CD4-positive, alpha-beta T cell (primary cell): ENCODE data around the gene PRDM16. TPM values are rescaled to one million over a fixed set of nuclear protein-coding genes. Genes with fewer than 3 reads are reported as not detected.

Experiments used
- ATAC-seq: fragments of 200-7000 bp; cut with Tn5 transposase; one replicate; pipeline ENCODE4 v1.10.0; 2022; ENCODE audit warnings: mild to moderate bottlenecking; ENCODE audit not compliant: poor library complexity
- CTCF ChIA-PET: fragments of 350-600 bp; sonication (Branson Sonifier 250); formaldehyde crosslinking; loops from one replicate; lab custom pipeline; 2021; ENCODE audit warnings: antibody characterized with exemption, inconsistent platforms; lab: Charles Lee
- POLR2A ChIA-PET: fragments of 350-600 bp; sonication (Branson Sonifier 250); formaldehyde crosslinking; loops from one replicate; lab custom pipeline; 2021; ENCODE audit warnings: antibody characterized with exemption, inconsistent platforms; lab: Charles Lee
- DNase-seq, 14 experiments: peaks; one replicate each; pipeline ENCODE4 v3.0.0-alpha.2; 2013 to 2020; ENCODE audit warnings: mixed read lengths in 2 of 14
- H3K27ac ChIP-seq, 2 donors: one replicate each; pipeline versions ENCODE4 v1.5.1 to v1.7.0; 2013; ENCODE audit warnings: low read length in 2 of 2, low read depth in 1 of 2, mild to moderate bottlenecking in 1 of 2
- H3K27me3 ChIP-seq, 2 experiments: 1 replicate in 1 of 2; 2 replicates in 1 of 2; pipeline versions ENCODE4 v1.6.1 to v1.7.0; 2013; ENCODE audit warnings: low read length in 2 of 2, control low read depth in 1 of 2, mild to moderate bottlenecking in 1 of 2, moderate library complexity in 1 of 2; ENCODE audit not compliant: insufficient read depth in 2 of 2, control insufficient read depth in 1 of 2
- H3K36me3 ChIP-seq: one replicate; pipeline ENCODE4 v1.6.1; 2013; ENCODE audit warnings: low read length, control low read depth; ENCODE audit not compliant: insufficient read depth
- H3K4me1 ChIP-seq: one replicate; pipeline ENCODE4 v1.6.1; 2013; ENCODE audit warnings: low read length, control low read depth; ENCODE audit not compliant: insufficient read depth
- H3K4me3 ChIP-seq: one replicate; pipeline ENCODE4 v1.5.1; 2013; ENCODE audit warnings: mild to moderate bottlenecking, low read length, moderate library complexity
- H3K9me3 ChIP-seq, 2 experiments: 1 replicate in 1 of 2; 2 replicates in 1 of 2; pipeline versions ENCODE4 v1.6.1 to v1.7.0; 2013; ENCODE audit warnings: low read length in 2 of 2, mild to moderate bottlenecking in 2 of 2, control low read depth in 1 of 2, moderate library complexity in 1 of 2; ENCODE audit not compliant: control insufficient read depth in 1 of 2, insufficient read depth in 1 of 2
- H3K27ac Mint-ChIP-seq: one replicate; pipeline ENCODE4 v1.8.0; 2020; ENCODE audit warnings: mixed read lengths
- H3K27me3 Mint-ChIP-seq: one replicate; pipeline ENCODE4 v1.8.0; 2021; ENCODE audit warnings: mixed read lengths
- H3K36me3 Mint-ChIP-seq: one replicate; pipeline ENCODE4 v1.8.0; 2021; ENCODE audit warnings: low read depth, mixed read lengths
- H3K4me1 Mint-ChIP-seq: one replicate; pipeline ENCODE4 v1.8.0; 2021; ENCODE audit warnings: low read depth, mixed read lengths
- H3K4me3 Mint-ChIP-seq: one replicate; pipeline ENCODE4 v1.8.0; 2020; ENCODE audit warnings: mild to moderate bottlenecking, mixed read lengths
- H3K9me3 Mint-ChIP-seq: one replicate; pipeline ENCODE4 v1.8.0; 2020; ENCODE audit warnings: mixed read lengths
- CTCF ChIP-seq: fragments of 200-600 bp; IDR thresholded peaks from one replicate; pipeline ENCODE4 v1.8.0; 2022; ENCODE audit warnings: antibody characterized with exemption, mild to moderate bottlenecking
- intact Hi-C, 2 experiments: fragments of 100-400 bp; cut with DNase I in 1 of 2; cut with micrococcal nuclease in 1 of 2; formaldehyde crosslinking; loops; one replicate each; pipeline versions ENCODE4 v1.15.1 to v1.9.0; 2023 to 2025; cut with DNase I, micrococcal nuclease
- total RNA-seq, 174 experiments: library from RNA in 2 of 174; stranded (reverse) in 2 of 174; gene quantifications; one replicate each; pipeline ENCODE4 v1.2.3 and lab custom pipeline; 2021 to 2026

PRDM16 gene
- total RNA-seq, 2 experiments from 2014 or later: not detected

GRCh38 chr1:3133686-3134085 is 64.7 kb downstream of the PRDM16 start:
- CTCF ChIA-PET: no interaction called here
- Mint-ChIP-seq H3K4me1 (no peaks in the 10 kb centered on the region), H3K27ac (no peak overlapping the region), H3K4me3 (no peak overlapping the region), H3K36me3 (no peaks in the 10 kb centered on the region), H3K9me3 (no peaks in the 10 kb centered on the region), H3K27me3 (no peaks in the 10 kb centered on the region)
- DNase-seq (no peak), ATAC-seq (no peak)
- no peaks in the 10 kb centered on the region for H3K4me1 ChIP-seq
- H3K4me3 ChIP-seq: no peak overlapping the region
- no peak overlapping the region for H3K27ac ChIP-seq
- no peaks in the 10 kb centered on the region for H3K27me3 ChIP-seq
- no peaks in the 10 kb centered on the region for H3K36me3 ChIP-seq
- POLR2A ChIA-PET: no interaction called here
- peaks cover 0 to 3% of the 10 kb centered on the region in 2 experiments for H3K9me3 ChIP-seq
- TF ChIP-seq CTCF: no peak
- intact Hi-C loops: no loop called here

- ATAC-seq: no peak
- POLR2A ChIA-PET: no interaction called here
- Mint-ChIP-seq H3K4me1 (no peaks in the 10 kb centered on the region), H3K4me3 (no peak overlapping the region), H3K27me3 (no peaks in the 10 kb centered on the region), H3K36me3 (no peaks in the 10 kb centered on the region), H3K27ac (no peak overlapping the region), H3K9me3 (no peaks in the 10 kb centered on the region)
- Histone ChIP-seq H3K4me3 (no peak overlapping the region), H3K4me1 (no peaks in the 10 kb centered on the region), H3K27me3 (no peaks in the 10 kb centered on the region), H3K9me3 (no peaks in the 10 kb centered on the region), H3K27ac (no peak overlapping the region), H3K36me3 (no peaks in the 10 kb centered on the region)
- no peak for TF ChIP-seq CTCF
- CTCF ChIA-PET: no interaction called here
- no peak for DNase-seq
- intact Hi-C loops: no loop called here
Observed at GRCh38 chr1:3134381-3135072, 65.5 kb downstream of the PRDM16 start.

GRCh38 chr1:3135073-3135702 is 66.2 kb downstream of the PRDM16 start:
- TF ChIP-seq CTCF: no peak
- H3K36me3 Mint-ChIP-seq: no peaks in the 10 kb centered on the region
- ChIA-PET CTCF (no interaction called here), POLR2A (no interaction called here)
- Histone ChIP-seq H3K4me1 (no peaks in the 10 kb centered on the region), H3K27me3 (no peaks in the 10 kb centered on the region), H3K4me3 (no peak overlapping the region), H3K9me3 (no peaks in the 10 kb centered on the region), H3K27ac (no peak overlapping the region), H3K36me3 (no peaks in the 10 kb centered on the region)
- no peaks in the 10 kb centered on the region for H3K9me3 Mint-ChIP-seq
- no peak overlapping the region for H3K4me3 Mint-ChIP-seq
- DNase-seq (no peak), ATAC-seq (no peak)
- no peak overlapping the region for H3K27ac Mint-ChIP-seq
- no peaks in the 10 kb centered on the region for H3K4me1 Mint-ChIP-seq
- intact Hi-C loops: no loop called here
- no peaks in the 10 kb centered on the region for H3K27me3 Mint-ChIP-seq
